HG02981 (cell line): Measurements from ENCODE around the gene CDH18.
A peak's percentile ranks its signal among the peaks of the same experiment; 100 is the strongest.

Experiments used
- ATAC-seq: cut with Tn5 transposase; IDR thresholded peaks from one replicate; pipeline ENCODE4 v1.9.1; 2021; ENCODE audit warnings: mild to moderate bottlenecking, moderate library complexity; ENCODE audit not compliant: unreplicated experiment

The CDH18 gene

DNA sequence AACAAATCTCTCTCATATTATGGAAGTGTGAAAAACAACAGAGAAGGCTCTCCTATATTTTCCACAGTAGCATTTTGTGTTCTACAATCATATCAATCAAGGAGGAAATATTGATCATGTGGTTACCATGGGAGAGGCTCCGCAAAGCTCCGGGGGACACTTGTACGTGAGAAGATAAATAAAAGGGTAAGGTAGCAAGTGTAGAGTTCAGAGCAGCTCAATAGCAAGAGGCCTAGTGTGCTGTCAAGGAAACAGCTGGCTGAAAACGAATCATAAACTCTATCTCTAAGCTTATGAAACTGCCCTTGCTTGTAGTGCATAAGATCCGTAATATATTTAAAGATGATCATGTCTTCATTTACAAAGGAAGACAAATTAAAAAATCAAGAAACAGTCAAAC is 57.5 kb downstream of the CDH18 start:
- ATAC-seq: no peak

DNA sequence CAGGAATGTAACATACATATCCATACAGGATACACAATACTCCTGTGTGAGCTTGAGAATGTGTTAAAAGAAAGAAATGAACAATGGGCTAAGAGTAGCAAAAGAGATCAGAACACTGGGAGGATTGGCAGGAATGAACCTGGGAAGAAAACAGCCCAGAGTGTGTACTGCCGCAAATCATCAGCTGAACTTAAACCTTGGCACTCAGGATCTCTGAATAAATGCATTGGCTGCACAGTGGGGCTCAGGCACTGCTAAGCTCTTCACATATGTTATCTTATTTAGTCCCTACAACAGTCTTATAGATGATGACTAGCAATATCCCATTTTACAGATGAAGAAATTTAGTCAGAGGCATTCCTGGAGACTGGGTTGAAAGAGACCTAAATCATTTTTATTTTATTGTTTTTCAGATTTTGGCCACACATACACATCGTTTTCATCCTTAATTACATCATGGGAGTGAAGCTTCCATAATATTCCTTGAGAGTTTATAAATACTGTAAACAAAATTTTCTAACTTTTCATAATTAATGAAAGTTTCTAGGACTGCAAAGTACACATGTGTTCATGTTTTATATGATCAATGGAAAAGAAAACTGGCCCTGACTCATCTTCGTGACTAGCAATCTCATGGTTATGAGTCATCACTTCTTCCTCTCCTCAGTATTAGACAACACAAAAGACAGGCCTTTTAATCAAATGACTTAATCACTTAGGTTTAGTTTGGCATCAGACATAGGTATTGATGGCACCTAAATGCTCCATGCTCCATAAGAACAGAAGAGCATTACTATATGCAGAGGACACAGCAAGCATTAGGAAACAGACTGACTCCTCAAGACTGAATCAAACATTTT is 59.2 kb downstream of the CDH18 start:
- peak; percentile 47 for ATAC-seq

DNA sequence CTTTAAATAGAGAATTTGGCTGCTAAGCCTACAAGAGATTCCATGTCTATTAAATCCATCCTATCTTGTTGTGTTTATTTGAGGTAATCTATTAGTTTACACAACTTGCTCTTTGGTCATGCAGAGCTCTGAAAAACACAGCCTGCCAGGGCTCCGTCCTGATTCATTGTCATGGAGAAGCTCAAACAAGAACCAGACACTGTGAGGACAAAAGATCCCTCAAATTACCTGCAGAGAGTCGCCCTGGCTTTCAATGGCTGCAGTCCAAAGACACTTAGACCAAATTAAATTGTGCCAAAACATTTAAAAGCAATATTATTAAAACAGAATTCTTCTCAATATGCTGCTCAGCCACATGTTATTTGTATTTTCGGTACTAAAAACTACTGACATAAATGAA is 60.1 kb downstream of the CDH18 start:
- no peak for ATAC-seq

DNA sequence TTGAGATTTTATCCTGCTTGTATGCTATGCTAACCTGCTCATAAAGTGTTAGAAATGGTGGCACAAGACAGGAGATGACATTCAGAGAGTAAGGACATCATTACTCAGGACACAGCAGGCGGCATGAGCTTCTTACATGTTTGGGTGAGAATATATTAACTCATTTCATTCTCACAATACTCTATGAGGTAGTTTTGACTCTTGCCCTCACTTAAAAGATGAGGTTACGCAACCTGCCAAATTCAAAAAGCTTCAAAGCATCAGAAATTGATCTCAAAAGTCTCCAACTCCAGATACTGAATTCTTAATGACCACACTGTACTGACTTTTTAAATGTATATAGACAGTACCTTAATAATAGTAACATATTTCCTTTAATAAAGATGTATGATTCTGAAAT is 60.8 kb downstream of the CDH18 start:
- no peak for ATAC-seq

DNA sequence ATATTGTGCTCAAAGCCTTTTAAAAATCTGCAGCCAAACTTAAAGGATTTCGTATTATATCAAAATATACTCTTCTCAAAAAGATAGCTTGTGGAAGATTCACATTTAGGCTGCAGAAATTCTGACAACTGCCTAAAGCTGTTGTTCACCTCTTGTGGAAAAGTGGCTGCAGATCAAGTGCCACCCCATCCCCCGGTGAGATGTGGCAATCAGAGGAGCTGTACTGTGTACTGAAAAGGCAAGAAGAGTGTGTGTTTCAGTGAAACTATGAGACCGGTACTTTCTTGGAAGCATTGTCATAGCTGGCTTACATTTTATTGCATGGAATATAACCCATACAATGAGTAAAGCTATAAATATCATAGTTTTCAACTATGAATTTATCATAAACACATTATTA is 64.3 kb downstream of the CDH18 start:
- ATAC-seq: no peak

DNA sequence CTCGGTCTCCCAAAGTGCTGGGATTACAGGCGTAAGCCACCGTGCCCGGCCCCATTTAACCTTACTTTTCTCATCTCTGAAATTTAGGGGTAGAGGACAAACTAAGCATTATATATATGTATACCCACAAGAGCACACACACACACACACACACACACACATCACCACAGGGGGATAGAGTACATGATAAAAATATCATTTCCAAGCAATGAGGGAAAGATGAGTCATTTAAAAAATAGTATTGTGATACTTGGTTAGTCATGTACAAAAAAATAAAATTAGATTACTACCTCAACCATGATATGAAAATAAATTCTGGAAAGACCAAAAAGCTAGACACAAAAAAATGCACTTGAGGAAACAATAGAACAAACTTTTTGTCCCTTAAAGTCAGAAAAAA is 67.2 kb downstream of the CDH18 start:
- no peak for ATAC-seq

DNA sequence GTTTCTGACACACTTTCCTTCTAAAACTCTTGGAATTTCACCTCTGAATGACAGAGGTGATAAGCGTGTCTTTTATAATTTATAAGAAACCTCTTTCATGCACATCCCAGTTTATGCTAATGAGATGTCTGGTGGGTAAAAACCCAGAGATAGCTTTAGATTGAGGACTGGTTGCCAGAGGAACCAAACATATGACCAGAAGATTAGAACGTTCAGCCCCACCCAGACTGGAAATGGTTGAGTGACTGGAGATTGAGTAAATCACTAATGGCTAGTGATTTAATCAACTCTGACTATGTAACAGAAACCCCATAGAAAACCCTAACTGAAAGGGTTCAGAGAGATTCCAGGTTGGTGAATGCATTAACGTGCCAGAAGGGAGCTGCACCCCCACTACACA is 69.2 kb downstream of the CDH18 start:
- ATAC-seq: no peak

DNA sequence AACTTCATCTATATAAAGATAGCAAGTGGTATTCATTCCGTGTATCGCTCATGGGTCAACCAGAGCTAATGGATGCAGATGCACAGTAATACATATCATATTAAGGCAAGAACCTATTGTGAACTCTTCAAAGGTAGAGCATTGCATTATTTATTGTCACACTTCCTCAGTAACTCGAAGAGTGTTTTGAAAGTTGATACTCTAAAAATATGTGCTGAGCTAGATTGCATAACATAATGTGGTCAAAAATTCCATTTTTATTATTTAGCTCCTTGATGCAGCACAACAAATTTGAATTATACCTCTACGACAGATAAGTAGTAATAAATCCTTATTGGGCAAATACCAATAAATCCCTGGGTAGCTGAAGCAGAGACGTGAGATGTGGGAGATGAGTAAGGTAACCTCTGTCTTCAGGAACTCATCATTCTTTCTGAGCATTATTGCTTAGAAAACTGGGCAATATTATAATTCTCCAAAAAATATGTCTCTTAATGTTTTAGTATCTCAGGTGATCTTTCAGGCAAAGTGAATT is 70.3 kb downstream of the CDH18 start:
- no peak for ATAC-seq

DNA sequence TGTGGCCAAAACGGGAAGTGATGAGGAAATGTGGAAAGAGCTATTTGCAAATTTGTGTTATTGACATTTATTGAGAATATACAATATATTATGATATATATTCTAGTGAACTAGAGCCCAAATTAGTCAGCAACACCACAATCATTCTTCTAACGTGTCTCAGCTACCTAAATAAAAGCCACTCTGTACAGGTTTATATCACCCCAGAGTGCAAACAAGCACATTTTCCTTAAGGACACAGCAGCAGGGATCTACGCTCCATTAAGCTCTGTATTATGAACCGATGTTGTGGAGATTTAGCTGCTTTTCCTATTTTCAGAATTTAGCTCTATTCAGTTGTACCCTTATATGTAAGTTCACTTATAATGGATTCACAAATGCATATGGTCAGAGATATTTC is 77.9 kb downstream of the CDH18 start:
- ATAC-seq: no peak

DNA sequence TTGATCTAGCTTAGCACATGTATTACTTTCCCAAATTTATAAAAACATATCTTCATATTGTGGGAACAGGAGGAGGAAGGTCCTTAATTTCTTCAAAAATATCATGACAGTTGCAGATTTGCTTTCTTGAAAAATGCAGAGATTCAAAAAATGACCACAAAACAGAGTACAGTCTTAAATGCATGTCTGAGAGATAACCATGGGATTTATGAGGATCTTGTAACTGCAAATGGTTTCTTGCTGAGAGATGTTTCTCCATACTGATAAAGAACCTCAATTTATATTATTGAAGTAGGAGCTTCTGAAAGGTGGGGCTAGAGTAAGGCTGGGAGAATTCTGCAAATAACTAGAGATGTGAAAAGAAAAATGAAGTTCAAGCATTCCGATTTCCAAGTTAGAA is 83.2 kb downstream of the CDH18 start:
- no peak for ATAC-seq

DNA sequence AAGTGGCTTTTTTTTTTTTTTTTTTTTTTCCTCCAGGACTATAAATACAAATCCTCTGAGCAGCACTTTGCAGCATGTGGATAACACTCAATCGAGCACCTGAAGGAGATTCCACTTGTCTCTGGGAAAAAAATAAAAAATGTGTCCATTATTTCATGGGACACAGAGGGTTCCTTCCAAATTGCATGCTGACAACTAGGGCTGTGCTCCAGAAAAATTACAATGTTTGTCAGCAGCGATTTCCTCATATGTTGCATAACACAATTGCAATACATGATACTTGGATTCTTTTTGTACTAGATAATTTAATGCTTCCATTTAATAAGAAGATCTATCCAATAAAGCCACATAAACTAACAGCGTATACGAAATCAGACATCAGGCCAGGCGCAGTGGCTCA is 84.4 kb downstream of the CDH18 start:
- no peak for ATAC-seq

DNA sequence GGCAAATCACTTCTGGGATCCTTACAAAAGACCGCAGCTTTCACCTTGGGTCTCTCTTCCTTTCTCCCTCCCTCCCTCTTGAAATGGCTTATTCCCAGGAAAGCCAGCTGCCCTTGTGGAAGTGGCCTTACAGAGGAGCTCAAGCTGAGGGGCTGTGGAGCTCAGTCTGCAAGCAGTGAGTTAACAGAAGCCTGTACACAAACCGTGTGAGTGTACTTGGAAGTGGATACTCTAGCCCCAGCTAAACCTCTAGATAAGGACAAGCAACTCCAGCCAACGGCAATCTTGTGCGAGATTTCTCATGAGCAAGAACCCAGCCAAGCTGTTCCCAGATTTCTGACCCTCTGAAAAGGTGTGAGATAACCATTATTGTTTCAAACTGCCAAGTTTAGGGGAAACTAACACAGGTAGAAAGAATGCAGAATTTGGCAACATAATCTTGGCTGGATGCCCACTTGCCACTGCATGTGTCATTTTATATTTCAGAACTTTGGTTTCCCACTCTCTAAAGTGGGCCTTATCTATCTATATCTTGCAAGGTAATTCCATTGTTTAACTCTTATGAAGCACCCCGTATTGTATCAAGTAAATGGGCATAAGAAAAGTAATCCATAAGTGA is 85.6 kb downstream of the CDH18 start:
- ATAC-seq: no peak

DNA sequence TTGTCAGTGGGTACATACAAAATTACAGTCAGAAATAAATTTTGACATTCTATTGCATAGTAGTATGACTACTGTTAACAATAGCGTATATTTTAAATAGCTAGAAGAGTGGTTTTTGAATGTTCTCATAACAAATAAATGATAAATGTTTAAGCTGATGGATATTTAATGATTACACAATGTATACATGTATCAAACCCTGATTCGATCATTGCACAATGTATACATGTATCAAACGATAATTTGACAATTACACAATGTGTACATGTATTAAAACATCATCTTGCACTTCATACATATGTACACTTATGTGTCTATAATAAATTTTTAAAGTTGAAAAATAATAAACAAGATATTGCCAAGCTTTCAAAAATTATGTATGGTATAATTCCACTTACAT is 87.7 kb downstream of the CDH18 start:
- ATAC-seq: no peak

DNA sequence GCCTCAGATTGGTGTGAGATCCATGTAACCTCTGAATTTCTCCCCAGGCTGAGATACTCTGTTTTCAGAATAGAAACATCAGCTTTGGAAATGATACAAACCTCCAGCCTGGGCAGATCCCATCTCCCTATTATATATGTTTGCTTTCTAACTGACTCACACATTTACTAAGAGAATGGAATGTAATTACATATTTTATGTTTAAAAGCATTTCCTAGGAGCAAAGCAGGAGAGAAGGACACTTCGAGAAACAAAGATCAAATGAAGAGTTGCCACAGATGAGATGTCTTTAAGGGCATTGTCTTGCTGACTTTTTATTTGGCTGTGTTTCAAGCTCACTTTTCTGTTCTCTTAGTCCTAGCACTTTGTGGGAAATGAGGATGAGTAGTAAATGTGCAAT is 96.3 kb downstream of the CDH18 start:
- ATAC-seq: no peak

DNA sequence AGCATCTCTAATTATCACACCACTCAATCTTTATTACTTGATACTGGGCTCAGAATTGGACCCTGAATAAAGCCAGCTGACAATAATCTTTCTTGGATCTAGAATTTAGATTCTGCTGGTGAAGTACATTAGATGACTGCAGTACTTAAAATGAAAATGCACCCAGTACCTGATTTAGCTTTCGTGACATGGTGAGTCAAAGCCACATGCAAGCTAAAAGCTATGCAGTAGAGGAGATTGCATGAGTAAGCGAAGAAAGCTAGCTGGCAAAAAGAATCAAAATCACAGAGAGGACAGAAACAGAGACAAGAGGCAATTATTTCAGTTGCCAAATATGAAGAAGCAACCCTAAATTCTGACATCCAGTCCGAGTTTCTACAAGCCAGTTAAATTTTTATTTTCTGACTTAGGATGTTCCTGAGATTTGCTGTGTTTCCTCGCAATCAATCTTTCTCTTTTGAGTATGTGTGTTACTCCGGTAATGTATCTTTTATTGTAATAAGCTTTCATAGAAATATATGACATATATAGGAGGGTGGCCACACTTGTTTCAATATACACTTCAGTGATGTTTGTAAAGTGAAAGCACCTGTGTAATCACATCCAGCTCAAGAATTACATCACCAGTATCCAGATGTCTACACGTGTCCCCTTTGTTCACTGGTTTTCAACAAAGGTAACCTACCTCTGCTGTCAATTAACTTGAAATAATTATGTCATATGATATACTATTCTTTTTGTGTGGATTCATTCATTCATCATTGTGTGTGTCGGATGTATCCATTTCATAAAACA is 101.7 kb downstream of the CDH18 start:
- no peak for ATAC-seq

DNA sequence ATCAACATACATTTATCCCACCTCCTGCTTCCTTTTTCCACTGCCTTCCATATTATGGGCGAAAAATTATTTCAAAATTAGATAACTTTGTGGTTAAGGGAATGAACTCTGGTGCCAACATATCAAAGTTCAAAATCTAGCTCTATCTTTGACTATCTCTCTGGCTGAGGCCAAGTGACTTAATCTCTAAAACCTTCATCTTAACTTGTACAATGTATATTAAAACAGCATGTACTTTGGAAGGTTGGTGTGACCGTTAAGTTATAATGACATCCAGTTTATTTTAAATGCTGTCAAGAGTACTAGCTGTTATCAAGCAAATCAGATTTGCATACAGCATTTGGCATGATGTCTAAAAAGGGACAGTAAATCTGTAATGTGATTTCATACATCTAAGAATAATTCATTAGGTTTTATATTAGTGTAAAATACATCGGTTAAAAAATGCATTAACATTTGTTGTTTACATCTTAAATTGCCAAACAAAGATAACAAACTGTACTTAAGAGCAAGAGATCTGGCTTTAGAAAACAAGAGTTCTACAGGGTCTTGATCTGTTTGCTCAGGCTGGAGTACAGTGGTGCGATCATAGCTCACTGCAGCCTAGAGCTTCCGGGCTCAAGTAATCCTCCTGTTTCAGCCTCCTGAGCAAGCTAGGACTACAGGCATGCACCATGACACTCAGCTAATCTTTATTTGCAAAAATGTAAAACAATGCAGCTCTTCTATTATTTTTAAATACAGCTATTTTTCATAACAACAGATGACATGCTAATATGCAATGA is 102.8 kb downstream of the CDH18 start:
- ATAC-seq: no peak

DNA sequence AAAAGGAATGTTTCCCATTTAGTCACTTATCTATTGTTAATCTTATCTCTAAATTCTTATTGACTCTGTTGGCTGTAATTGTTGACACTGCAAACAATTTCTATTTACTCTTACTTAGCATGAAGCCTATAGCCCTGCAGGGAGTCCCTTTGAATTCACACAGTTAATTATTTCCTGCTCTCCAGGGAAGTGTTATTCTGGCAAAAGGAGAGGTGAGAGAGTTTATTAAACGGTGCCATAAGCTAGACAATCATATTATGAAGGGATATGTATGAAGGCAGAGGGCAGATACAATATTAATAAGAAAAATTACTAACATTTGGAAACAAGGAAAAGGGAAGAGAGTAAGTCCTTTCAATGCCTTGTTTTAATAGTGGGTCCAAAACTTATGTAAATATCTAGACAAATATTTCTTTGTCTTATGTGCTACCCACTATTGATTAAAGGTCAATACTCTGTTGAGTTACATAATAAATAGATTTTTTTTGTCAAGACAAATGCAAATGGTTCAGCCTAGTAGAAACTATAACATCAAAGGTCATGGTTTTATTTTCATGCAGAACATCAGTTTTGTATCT is 107.1 kb downstream of the CDH18 start:
- no peak for ATAC-seq

DNA sequence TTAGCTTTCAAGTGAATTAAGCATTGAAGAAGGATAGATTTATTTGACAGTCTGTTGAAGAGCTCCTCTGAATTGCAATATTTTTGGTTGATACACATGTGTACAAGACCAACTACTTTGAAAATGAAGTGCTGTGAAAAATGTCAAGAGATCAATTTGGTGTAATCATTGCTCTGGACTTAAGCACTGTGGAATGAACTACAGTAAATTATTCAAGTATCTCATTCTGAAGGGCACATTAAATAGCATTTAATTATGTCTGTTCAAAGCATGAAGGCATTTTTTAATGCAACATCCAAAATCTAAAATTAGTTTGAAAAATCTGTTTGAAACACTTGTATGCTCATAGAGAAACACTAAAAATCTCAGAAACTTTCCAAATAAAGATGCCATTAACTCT is 107.5 kb downstream of the CDH18 start:
- no peak for ATAC-seq

DNA sequence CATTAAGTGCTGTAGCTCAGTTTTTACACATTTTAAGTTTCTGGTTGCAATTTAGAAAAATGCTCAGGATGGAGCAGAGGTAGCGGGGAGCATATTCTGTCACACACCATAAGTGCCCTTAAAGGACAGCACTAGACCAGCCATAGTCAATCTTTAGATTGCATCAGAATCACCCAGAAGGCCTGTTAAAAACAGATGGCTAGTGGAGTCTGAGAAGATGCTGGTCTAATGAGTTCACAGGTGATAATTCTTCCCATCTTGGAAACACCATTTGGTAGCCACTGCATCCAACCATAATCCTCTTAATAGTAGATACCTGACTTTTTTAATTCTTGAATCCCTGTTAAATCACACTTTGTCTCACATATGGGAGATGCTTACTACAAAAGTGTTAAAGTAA is 113.2 kb downstream of the CDH18 start:
- ATAC-seq: no peak

DNA sequence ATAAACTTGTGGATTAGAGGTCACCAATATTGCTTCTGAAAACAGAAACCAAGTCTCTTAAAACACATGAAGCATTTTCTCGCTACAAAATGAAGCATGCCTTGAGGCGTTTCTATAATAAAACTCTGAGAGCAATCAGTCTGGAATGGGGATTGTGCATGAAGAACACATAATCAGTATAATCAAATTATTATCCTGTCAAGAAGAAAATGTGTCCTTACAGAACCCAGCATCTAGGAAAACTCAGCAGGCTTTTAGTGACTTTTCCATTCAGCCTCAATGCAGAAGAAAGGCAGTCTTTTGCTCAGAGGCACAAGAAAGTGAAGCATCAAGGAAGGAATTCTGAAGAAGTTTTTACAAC is 121.9 kb downstream of the CDH18 start:
- ATAC-seq: no peak
